Left lung (tissue), 10 donors: ENCODE measurements around the gene NCOA1. TPM values are rescaled to one million over a fixed set of nuclear protein-coding genes. Genes with fewer than 3 reads are reported as not detected.
A peak's percentile ranks its signal among the peaks of the same experiment; 100 is the strongest.

Experiments
- ATAC-seq: fragments of 200-7000 bp; cut with Tn5 transposase; one replicate; pipeline ENCODE4 v1.9.1; 2020; ENCODE audit warnings: moderate library complexity
- DNase-seq, 4 donors: peaks; one replicate each; pipeline ENCODE4 v3.0.0-alpha.2; 2013 to 2020
- H3K27ac ChIP-seq, 2 donors: fragments of 200-600 bp; sonication (generic) in 1 of 2; one replicate each; pipeline versions ENCODE4 v1.5.0 to v1.8.0; 2020 to 2021
- H3K27me3 ChIP-seq, 2 donors: fragments of 200-600 bp; sonication (generic) in 1 of 2; one replicate each; pipeline versions ENCODE4 v1.5.0 to v1.8.0; 2020 to 2021
- H3K36me3 ChIP-seq, 2 donors: fragments of 200-600 bp; sonication (generic) in 1 of 2; one replicate each; pipeline versions ENCODE4 v1.5.0 to v1.8.0; 2020 to 2021
- H3K4me1 ChIP-seq, 2 donors: fragments of 200-600 bp; one replicate each; pipeline ENCODE4 v1.8.0; 2021
- H3K4me3 ChIP-seq, 2 donors: fragments of 200-600 bp; sonication (generic) in 1 of 2; one replicate each; pipeline versions ENCODE4 v1.5.0 to v1.8.0; 2020 to 2021; ENCODE audit warnings: mild to moderate bottlenecking in 1 of 2
- H3K9me3 ChIP-seq, 2 donors: fragments of 200-600 bp; sonication (generic) in 1 of 2; one replicate each; pipeline versions ENCODE4 v1.5.0 to v1.8.0; 2020 to 2021
- CTCF ChIP-seq, 2 donors: fragments of 200-600 bp; sonication (generic) in 1 of 2; IDR thresholded peaks; one replicate each; pipeline versions ENCODE4 v1.5.0 to v1.8.0; 2021; ENCODE audit warnings: antibody characterized with exemption in 2 of 2
- intact Hi-C, 2 donors: fragments of 100-400 bp; cut with DNase I; formaldehyde crosslinking; loops; one replicate each; pipeline versions ENCODE4 v1.11.2 to v1.14.2; 2022
- polyA plus RNA-seq, 6 donors: library from polyadenylated mRNA; unstranded; fragments of 120-200 nt; gene quantifications; one replicate each; pipeline ENCODE4 v1.2.1, GENCODE V29; 2013; ENCODE audit not compliant: insufficient read length in 6 of 6
- total RNA-seq, 2 donors: library from RNA; stranded (reverse); fragmentation: NEBNext Ultra II Directional; extraction: Animal tissue kit (Norgen Biotek cat#: 25700); gene quantifications; one replicate each; pipeline ENCODE4 v1.2.1, GENCODE V29; 2021
- donor health status: DM: no; HTN: yes; CAD: no.
- donor health status: DM: no; HTN: no; CAD: no.

Gene NCOA1
- total and polyA plus RNA-seq, 8 donors, result 32.6 to 65.3 (median 59.7) TPM

- H3K36me3 ChIP-seq, result peaks cover 0 to 12% of the 10 kb centered on the region in 2 donors
- ATAC-seq, result peak; percentile 95
- no peaks in the 10 kb centered on the region for H3K27me3 ChIP-seq
- no peaks in the 10 kb centered on the region for H3K9me3 ChIP-seq
- H3K27ac ChIP-seq, result peak overlapping the region; percentile 45 to 76
- H3K4me1 ChIP-seq, result peaks cover 0 to 8% of the 10 kb centered on the region in 2 donors
- intact Hi-C loops, result no loop called here
- no peak overlapping the region for H3K4me3 ChIP-seq
- no peak for TF ChIP-seq CTCF (IDR thresholded peaks at IDR 0.05)
- peak in 2 of 4 donors; percentile 58 to 66 for DNase-seq
Measured at GRCh38 chr2:24785671-24786321, 294.7 kb downstream of the NCOA1 start.

- no peaks in the 10 kb centered on the region for H3K27me3 ChIP-seq
- H3K36me3 ChIP-seq, result peaks cover 0 to 12% of the 10 kb centered on the region in 2 donors
- intact Hi-C loops, result no loop called here
- H3K9me3 ChIP-seq, result no peaks in the 10 kb centered on the region
- no peak for TF ChIP-seq CTCF (IDR thresholded peaks at IDR 0.05)
- H3K4me3 ChIP-seq, result no peak overlapping the region
- DNase-seq (no peak), ATAC-seq (no peak)
- peaks cover 6 to 23% of the 10 kb centered on the region in 2 donors for H3K4me1 ChIP-seq
- H3K27ac ChIP-seq, result no peak overlapping the region
Measured at GRCh38 chr2:24787532-24787931, 296.5 kb downstream of the NCOA1 start.

- DNase-seq, result no peak
- intact Hi-C loops, result no loop called here
Measured at GRCh38 chr2:24788816-24789215, 297.8 kb downstream of the NCOA1 start.

GRCh38 chr2:24791452-24791851, 300.4 kb downstream of the NCOA1 start:
- Histone ChIP-seq H3K27me3 (no peaks in the 10 kb centered on the region), H3K4me3 (no peak overlapping the region), H3K36me3 (peaks cover 0 to 12% of the 10 kb centered on the region in 2 donors), H3K27ac (peak overlapping the region in 1 of 2 donors; percentile 99), H3K9me3 (no peaks in the 10 kb centered on the region), H3K4me1 (peaks cover 6 to 33% of the 10 kb centered on the region in 2 donors)
- no peak for TF ChIP-seq CTCF (IDR thresholded peaks at IDR 0.05)
- intact Hi-C loops, result no loop called here
- DNase-seq, result no peak
- no peak for ATAC-seq

More at GRCh38 chr2:24788816-24789215, 297.8 kb downstream of the NCOA1 start:
- Histone ChIP-seq H3K4me1 (peaks cover 6 to 26% of the 10 kb centered on the region in 2 donors), H3K36me3 (peaks cover 0 to 12% of the 10 kb centered on the region in 2 donors), H3K4me3 (no peak overlapping the region), H3K27ac (no peak overlapping the region), H3K27me3 (no peaks in the 10 kb centered on the region), H3K9me3 (no peaks in the 10 kb centered on the region)
- TF ChIP-seq CTCF (IDR thresholded peaks at IDR 0.05), result no peak
- ATAC-seq, result no peak

GRCh38 chr2:24792542-24792873, 301.5 kb downstream of the NCOA1 start:
- DNase-seq (no peak), ATAC-seq (no peak)
- peak overlapping the region; percentile 99 for H3K27ac ChIP-seq
- peak overlapping the region; percentile 76 to 80 for H3K4me3 ChIP-seq
- intact Hi-C loops, result no loop called here
- no peaks in the 10 kb centered on the region for H3K9me3 ChIP-seq
- TF ChIP-seq CTCF (IDR thresholded peaks at IDR 0.05), result no peak
- peaks cover 0 to 12% of the 10 kb centered on the region in 2 donors for H3K36me3 ChIP-seq
- H3K4me1 ChIP-seq, result peaks cover 6 to 33% of the 10 kb centered on the region in 2 donors
- no peaks in the 10 kb centered on the region for H3K27me3 ChIP-seq
